Neuronal stem cell (in vitro differentiated cells): ENCODE data around the gene RPN2.

Experiments
- DNase-seq: peaks from one replicate; pipeline ENCODE4 v3.0.0-alpha.2; 2013; ENCODE audit warnings: low spot score
- H2AFZ ChIP-seq: one replicate; pipeline ENCODE4 v1.6.1; 2013; ENCODE audit warnings: mild to moderate bottlenecking, low read length, inconsistent platforms
- H2AK5ac ChIP-seq: 2 replicates; pipeline ENCODE4 v1.6.1; 2013; ENCODE audit warnings: low read depth, mild to moderate bottlenecking, inconsistent platforms, low read length, moderate library complexity, mixed read lengths
- H2BK120ac ChIP-seq: 2 replicates; pipeline ENCODE4 v1.6.1; 2013; ENCODE audit warnings: low read depth, mild to moderate bottlenecking, inconsistent platforms, low read length, moderate library complexity, mixed read lengths
- H2BK12ac ChIP-seq: one replicate; pipeline ENCODE4 v1.6.1; 2013; ENCODE audit warnings: low read length, inconsistent platforms
- H2BK15ac ChIP-seq: 2 replicates; pipeline ENCODE4 v1.6.1; 2013; ENCODE audit warnings: mild to moderate bottlenecking, low read length, inconsistent platforms, mixed read lengths
- H2BK5ac ChIP-seq: one replicate; pipeline ENCODE4 v1.6.1; 2013; ENCODE audit warnings: inconsistent platforms, mild to moderate bottlenecking, low read length, moderate library complexity
- H3K14ac ChIP-seq: one replicate; pipeline ENCODE4 v1.6.1; 2013; ENCODE audit warnings: low read length, inconsistent platforms
- H3K18ac ChIP-seq: 2 replicates; pipeline ENCODE4 v1.6.1; 2013; ENCODE audit warnings: low read length, inconsistent platforms
- H3K23ac ChIP-seq: 2 replicates; pipeline ENCODE4 v1.6.1; 2013; ENCODE audit warnings: low read depth, mild to moderate bottlenecking, mixed read lengths, low read length, inconsistent platforms; ENCODE audit not compliant: poor library complexity
- H3K27ac ChIP-seq: replicated peaks from 3 replicates; pipeline ENCODE4 v1.5.1; 2013; ENCODE audit warnings: low read length, inconsistent platforms
- H3K27me3 ChIP-seq, 3 experiments: 2 replicates each; pipeline ENCODE4 v1.6.1; 2013; ENCODE audit warnings: low read length in 3 of 3, mild to moderate bottlenecking in 2 of 3, inconsistent platforms in 1 of 3, low read depth in 1 of 3, mixed read lengths in 1 of 3, moderate library complexity in 1 of 3; ENCODE audit not compliant: control insufficient read depth in 3 of 3, insufficient read depth in 3 of 3
- H3K36me3 ChIP-seq, 2 donors: replicated peaks in 1 of 2; 2 replicates each; pipeline ENCODE4 v1.6.1; 2013; ENCODE audit warnings: low read length in 2 of 2; ENCODE audit not compliant: control insufficient read depth in 2 of 2, insufficient read depth in 2 of 2
- H3K4ac ChIP-seq: 2 replicates; pipeline ENCODE4 v1.6.1; 2013; ENCODE audit warnings: inconsistent platforms, mild to moderate bottlenecking, low read length, moderate library complexity
- H3K4me1 ChIP-seq, 2 donors: 1 replicate in 1 of 2; 2 replicates in 1 of 2; pipeline ENCODE4 v1.6.1; 2013; ENCODE audit warnings: low read length in 2 of 2, low read depth in 1 of 2; ENCODE audit not compliant: control insufficient read depth in 2 of 2, insufficient read depth in 1 of 2
- H3K4me2 ChIP-seq: one replicate; pipeline ENCODE4 v1.6.1; 2013; ENCODE audit warnings: mild to moderate bottlenecking, low read length, inconsistent platforms; ENCODE audit not compliant: insufficient read depth, poor library complexity, severe bottlenecking
- H3K4me3 ChIP-seq, 2 donors: 2 replicates each; pipeline ENCODE4 v1.5.1; 2013; ENCODE audit warnings: low read length in 2 of 2, mild to moderate bottlenecking in 2 of 2, inconsistent platforms in 1 of 2, moderate library complexity in 1 of 2
- H3K79me1 ChIP-seq: one replicate; pipeline ENCODE4 v1.6.1; 2013; ENCODE audit warnings: low read depth, mild to moderate bottlenecking, inconsistent platforms, low read length, moderate library complexity
- H3K9ac ChIP-seq: one replicate; pipeline ENCODE4 v1.6.1; 2013; ENCODE audit warnings: mild to moderate bottlenecking, low read depth, low read length, inconsistent platforms; ENCODE audit not compliant: poor library complexity
- H3K9me3 ChIP-seq, 2 donors: replicated peaks in 1 of 2; 2 replicates each; pipeline versions ENCODE3 to v1.6.1; 2013; ENCODE audit warnings: low read length in 2 of 2, mild to moderate bottlenecking in 2 of 2, inconsistent platforms in 1 of 2, low read depth in 1 of 2, mixed read lengths in 1 of 2, moderate library complexity in 1 of 2; ENCODE audit not compliant: control insufficient read depth in 2 of 2, insufficient read depth in 1 of 2
- H4K8ac ChIP-seq: one replicate; pipeline ENCODE4 v1.6.1; 2013; ENCODE audit warnings: low read depth, mild to moderate bottlenecking, inconsistent platforms, low read length, moderate library complexity
- H4K91ac ChIP-seq: one replicate; pipeline ENCODE4 v1.6.1; 2013; ENCODE audit warnings: low read length, low read depth, mild to moderate bottlenecking, inconsistent platforms; ENCODE audit not compliant: poor library complexity
- WGBS, 2 donors: extraction: QIAGEN DNeasy Blood & Tissue Kit; methylation state at CpG; one replicate each; pipeline ENCODE4 v1.1.7; 2013; ENCODE audit warnings: missing lambda C conversion rate in 2 of 2, mixed read lengths in 1 of 2; ENCODE audit not compliant: insufficient read length in 2 of 2, insufficient replicate concordance in 1 of 2; ENCODE audit errors: extremely low coverage in 2 of 2; 5-methylcytosine and 5-hydroxymethylcytosine counted together

The RPN2 gene

DNA sequence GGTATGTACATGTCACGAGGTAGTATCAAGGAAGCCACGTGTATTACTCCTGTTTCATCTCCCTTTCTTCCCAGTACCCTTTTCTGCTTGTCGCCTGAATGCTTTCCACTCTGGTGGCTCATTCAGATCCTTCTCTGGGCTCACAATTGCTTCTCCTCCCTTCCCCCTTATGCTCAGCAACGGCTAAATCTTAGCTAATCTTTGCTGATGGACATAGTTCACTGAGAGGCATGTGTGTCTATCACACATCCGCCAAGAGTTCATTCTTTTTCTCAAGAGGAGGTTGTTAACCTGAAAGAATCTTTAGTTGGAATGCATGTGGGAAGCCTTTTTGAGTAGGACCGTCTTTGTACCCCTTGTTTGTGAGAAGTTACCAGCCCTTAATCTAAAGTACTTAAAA lies 26.0 kb downstream of the RPN2 start:
- Histone ChIP-seq H3K79me1 (peaks cover 3% of the 10 kb centered on the region), H3K4me1 (peaks cover 19 to 30% of the 10 kb centered on the region in 2 donors), H3K27me3 (no peaks in the 10 kb centered on the region), H3K18ac (no peak overlapping the region), H2AFZ (no peak overlapping the region), H3K4me2 (no peak overlapping the region), H4K8ac (no peak overlapping the region), H3K23ac (no peak overlapping the region), H2BK5ac (no peak overlapping the region), H3K9ac (no peak overlapping the region), H2BK120ac (no peak overlapping the region), H3K9me3 (no peaks in the 10 kb centered on the region), H2BK15ac (no peak overlapping the region), H3K14ac (no peak overlapping the region), H3K36me3 (peaks cover 19 to 98% of the 10 kb centered on the region in 2 donors), H4K91ac (no peak overlapping the region), H3K4me3 (no peak overlapping the region), H2AK5ac (no peak overlapping the region), H3K4ac (no peak overlapping the region), H2BK12ac (no peak overlapping the region), H3K27ac (peak overlapping the region; percentile 88)
- no CpG with 5 or more reads among the region's 6 CpGs for WGBS, 2 donors
- DNase-seq: peak; percentile 65

DNA sequence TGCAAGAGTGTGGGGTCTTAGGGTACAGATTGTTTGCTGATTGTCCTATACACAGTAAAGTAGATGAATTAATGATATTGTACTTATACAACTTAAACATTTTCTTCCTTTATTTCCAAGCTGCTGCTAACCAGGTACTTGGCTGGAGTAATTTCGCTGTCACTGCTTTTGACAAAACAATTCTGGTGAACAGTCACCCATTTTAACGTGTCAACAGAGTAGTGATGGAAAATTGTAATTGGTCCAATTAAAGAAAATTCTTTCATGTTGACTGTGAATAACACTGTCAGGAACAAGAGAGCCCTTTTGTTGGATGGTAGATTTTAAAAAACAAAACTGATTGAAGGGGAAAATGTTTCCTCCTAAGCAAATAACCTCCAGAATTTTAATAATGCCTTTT lies 26.7 kb downstream of the RPN2 start:
- Histone ChIP-seq H2AK5ac (no peak overlapping the region), H3K27me3 (no peaks in the 10 kb centered on the region), H2BK120ac (no peak overlapping the region), H2BK12ac (no peak overlapping the region), H3K18ac (no peak overlapping the region), H3K14ac (no peak overlapping the region), H3K4ac (no peak overlapping the region), H4K8ac (no peak overlapping the region), H4K91ac (no peak overlapping the region), H3K9me3 (no peaks in the 10 kb centered on the region), H3K4me3 (no peak overlapping the region), H3K23ac (no peak overlapping the region), H3K27ac (peak overlapping the region; percentile 88), H3K9ac (no peak overlapping the region), H3K4me1 (peaks cover 19 to 30% of the 10 kb centered on the region in 2 donors), H3K79me1 (peaks cover 3% of the 10 kb centered on the region), H2AFZ (no peak overlapping the region), H3K36me3 (peaks cover 16 to 99% of the 10 kb centered on the region in 2 donors), H3K4me2 (no peak overlapping the region), H2BK15ac (no peak overlapping the region), H2BK5ac (no peak overlapping the region)
- no peak for DNase-seq
- WGBS, 2 donors: no CpG with 5 or more reads among the region's 2 CpGs

DNA sequence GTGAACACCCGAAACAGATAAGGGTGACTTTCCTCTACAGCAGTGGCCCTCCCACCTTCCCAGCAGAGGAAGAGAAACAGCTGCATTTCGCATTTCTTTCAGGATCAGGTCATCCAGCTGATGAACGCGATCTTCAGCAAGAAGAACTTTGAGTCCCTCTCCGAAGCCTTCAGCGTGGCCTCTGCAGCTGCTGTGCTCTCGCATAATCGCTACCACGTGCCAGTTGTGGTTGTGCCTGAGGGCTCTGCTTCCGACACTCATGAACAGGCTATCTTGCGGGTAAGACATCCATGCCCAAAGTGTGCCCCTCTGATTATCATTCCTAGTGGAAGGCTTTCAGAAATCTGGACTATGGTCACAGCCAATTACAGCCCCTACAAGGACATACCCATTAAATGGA lies 28.0 kb downstream of the RPN2 start:
- H2BK12ac ChIP-seq: no peak overlapping the region
- H3K36me3 ChIP-seq: peaks cover 21 to 96% of the 10 kb centered on the region in 2 donors
- no peak overlapping the region for H3K9ac ChIP-seq
- no peak overlapping the region for H2BK120ac ChIP-seq
- DNase-seq: no peak
- no peak overlapping the region for H2BK5ac ChIP-seq
- H3K4me2 ChIP-seq: no peak overlapping the region
- peak overlapping the region; percentile 85 for H3K18ac ChIP-seq
- H3K4ac ChIP-seq: no peak overlapping the region
- H2AK5ac ChIP-seq: no peak overlapping the region
- no peak overlapping the region for H4K91ac ChIP-seq
- H3K9me3 ChIP-seq: no peaks in the 10 kb centered on the region
- H3K27me3 ChIP-seq: no peaks in the 10 kb centered on the region
- no peak overlapping the region for H3K4me3 ChIP-seq
- H2BK15ac ChIP-seq: peak overlapping the region; percentile 4
- no peak overlapping the region for H2AFZ ChIP-seq
- H3K27ac ChIP-seq: no peak overlapping the region
- no CpG with 5 or more reads among the region's 11 CpGs for WGBS, 2 donors
- H3K79me1 ChIP-seq: peaks cover 3% of the 10 kb centered on the region
- H3K23ac ChIP-seq: no peak overlapping the region
- H3K14ac ChIP-seq: no peak overlapping the region
- H3K4me1 ChIP-seq: peaks cover 19 to 30% of the 10 kb centered on the region in 2 donors
- H4K8ac ChIP-seq: no peak overlapping the region

DNA sequence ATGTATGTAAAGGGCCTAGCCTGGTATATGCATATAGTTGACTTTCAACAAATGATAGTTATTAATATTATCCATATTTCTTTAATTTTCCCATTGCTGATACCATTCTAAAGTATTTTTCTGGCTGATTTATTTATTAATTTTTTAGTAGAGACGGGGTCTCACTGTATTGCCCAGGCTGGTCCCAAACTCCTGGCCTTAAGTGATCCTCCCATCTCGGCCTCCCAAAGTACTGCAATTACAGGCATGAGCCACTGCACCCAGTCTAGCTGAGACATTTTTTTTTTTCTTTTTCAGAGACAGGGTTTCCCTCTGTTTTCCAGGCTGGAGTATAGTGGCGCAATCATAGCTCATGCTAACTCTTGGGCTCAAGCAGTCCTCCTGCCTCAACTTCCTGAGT lies 30.1 kb downstream of the RPN2 start:
- H4K91ac ChIP-seq: no peak overlapping the region
- H2BK5ac ChIP-seq: no peak overlapping the region
- H2AK5ac ChIP-seq: no peak overlapping the region
- H3K23ac ChIP-seq: no peak overlapping the region
- no peak overlapping the region for H2BK15ac ChIP-seq
- DNase-seq: no peak
- H3K27me3 ChIP-seq: no peaks in the 10 kb centered on the region
- H2BK120ac ChIP-seq: no peak overlapping the region
- H3K79me1 ChIP-seq: no peaks in the 10 kb centered on the region
- no peak overlapping the region for H3K18ac ChIP-seq
- H2AFZ ChIP-seq: no peak overlapping the region
- no CpG with 5 or more reads among the region's 3 CpGs for WGBS, 2 donors
- H3K4ac ChIP-seq: no peak overlapping the region
- H3K4me3 ChIP-seq: no peak overlapping the region
- H3K9me3 ChIP-seq: peaks cover 0 to 6% of the 10 kb centered on the region in 2 donors
- H3K27ac ChIP-seq: no peak overlapping the region
- H3K36me3 ChIP-seq: peaks cover 20 to 96% of the 10 kb centered on the region in 2 donors
- no peak overlapping the region for H2BK12ac ChIP-seq
- no peak overlapping the region for H3K9ac ChIP-seq
- no peak overlapping the region for H3K14ac ChIP-seq
- no peak overlapping the region for H3K4me2 ChIP-seq
- no peak overlapping the region for H4K8ac ChIP-seq
- peaks cover 13 to 22% of the 10 kb centered on the region in 2 donors for H3K4me1 ChIP-seq
